ENCODE data around the gene UBTD1.

The UBTD1 gene

DNA sequence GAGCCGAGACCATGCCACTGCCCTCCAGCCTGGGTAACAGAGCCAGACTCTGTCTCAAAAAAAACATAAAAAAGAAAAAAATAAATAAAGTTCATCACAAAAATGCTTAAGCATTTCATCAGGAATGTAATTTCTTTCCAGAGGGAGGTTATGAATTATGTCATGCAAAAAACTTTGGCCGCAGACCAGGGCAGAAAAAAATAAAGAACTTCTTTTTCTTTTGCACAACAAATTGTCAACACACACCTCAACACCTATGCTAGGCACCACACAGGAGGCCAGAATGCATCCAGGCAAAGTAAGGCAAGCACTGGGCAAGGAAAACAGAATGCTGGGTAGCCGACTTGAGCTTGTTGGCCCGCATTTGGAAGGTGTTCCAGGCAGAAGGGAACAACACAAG lies 94.7 kb downstream of the UBTD1 start:
- no peak for DNase-seq (ENCODE audit: extremely low spot score)
- ChIA-PET POLR2A (no interaction called here), CTCF (no interaction called here)
- TF ChIP-seq, protein P1, sequence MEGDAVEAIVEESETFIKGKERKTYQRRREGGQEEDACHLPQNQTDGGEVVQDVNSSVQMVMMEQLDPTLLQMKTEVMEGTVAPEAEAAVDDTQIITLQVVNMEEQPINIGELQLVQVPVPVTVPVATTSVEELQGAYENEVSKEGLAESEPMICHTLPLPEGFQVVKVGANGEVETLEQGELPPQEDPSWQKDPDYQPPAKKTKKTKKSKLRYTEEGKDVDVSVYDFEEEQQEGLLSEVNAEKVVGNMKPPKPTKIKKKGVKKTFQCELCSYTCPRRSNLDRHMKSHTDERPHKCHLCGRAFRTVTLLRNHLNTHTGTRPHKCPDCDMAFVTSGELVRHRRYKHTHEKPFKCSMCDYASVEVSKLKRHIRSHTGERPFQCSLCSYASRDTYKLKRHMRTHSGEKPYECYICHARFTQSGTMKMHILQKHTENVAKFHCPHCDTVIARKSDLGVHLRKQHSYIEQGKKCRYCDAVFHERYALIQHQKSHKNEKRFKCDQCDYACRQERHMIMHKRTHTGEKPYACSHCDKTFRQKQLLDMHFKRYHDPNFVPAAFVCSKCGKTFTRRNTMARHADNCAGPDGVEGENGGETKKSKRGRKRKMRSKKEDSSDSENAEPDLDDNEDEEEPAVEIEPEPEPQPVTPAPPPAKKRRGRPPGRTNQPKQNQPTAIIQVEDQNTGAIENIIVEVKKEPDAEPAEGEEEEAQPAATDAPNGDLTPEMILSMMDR (IDR thresholded peaks at IDR 0.05; ENCODE audit: control extremely low read depth, extremely low read depth, low read depth, missing control alignments), result no peak

DNA sequence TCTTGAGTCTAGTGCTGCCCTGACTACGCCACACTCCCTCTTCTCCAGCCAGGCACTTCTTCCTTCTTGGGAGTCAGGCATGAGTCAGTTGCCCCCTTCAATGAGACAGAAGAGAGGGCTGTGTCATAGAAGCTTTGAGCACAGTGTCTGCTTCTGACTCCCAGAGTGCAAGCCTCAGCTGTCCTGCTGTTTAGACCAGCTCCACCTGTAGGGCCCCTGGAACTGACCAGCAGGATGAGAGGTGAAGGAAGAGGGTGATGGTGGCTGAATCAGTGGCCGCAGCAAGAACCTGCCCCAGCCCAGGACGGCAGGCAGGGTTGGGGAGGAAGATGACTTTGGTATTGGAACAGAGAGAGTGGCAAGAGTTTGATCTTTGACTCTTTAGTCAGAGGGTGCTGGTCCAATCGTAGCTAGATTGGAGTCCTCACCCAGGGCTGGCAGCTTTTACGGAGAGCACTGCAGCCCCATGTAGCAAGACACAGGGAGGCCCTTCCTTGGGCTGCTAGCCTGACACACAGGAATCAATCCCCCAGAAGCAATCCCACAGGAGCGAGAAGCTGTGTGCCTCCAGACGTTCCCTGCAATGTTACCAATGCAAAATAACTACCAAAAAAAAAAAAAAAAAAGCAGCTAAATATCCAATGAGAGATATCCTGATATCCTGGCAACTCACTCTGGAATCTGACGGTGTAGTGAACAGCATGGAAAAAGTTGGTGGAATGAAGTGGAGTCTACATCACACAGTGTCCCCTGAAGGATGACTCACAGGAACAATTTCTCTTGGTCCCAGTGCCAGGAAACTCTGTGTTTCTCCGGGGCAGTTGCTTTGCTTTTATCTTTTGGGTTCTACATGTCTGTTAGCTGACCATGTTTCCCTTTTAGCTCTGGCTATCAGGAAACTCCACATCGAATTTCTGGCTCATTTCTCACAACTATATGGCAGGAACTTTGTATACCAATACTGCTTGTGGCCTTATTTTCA lies 97.7 kb downstream of the UBTD1 start:
- no peak for DNase-seq (ENCODE audit: extremely low spot score)
- POLR2A ChIA-PET, result interaction anchor here (0.6 kb wide), 1 partner anchor 9 kb away, joined by 3 read pairs; no protein-coding TSS in a partner anchor
- TF ChIP-seq, protein P1 (IDR thresholded peaks at IDR 0.05; ENCODE audit: control extremely low read depth, extremely low read depth, low read depth, missing control alignments), result no peak
- CTCF ChIA-PET, result no interaction called here

DNA sequence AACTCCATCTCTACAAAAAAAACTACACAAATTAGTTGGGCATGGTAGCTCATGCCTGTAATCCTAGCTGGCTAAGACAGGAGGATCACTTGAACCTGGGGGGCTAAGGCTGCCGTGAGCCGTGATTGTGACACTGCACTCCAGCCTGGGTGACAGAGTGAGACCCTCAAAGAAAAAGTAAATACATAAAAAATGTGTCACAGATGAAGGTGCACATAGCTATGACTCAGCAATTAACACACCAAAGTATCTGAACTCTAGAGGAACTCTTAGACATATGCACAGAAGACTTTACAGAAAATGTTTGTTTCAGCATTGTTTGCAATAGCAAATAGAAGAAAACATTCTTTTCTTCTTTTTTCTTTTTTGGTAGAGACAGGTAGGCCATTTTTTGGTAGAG lies 99.1 kb downstream of the UBTD1 start:
- DNase-seq (ENCODE audit: extremely low spot score), result no peak
- ChIA-PET POLR2A (no interaction called here), CTCF (interaction anchor here (1.0 to 2.0 kb wide), 4 partner anchors 10 to 64 kb away, joined by 3 to 10 read pairs (median 3); partner anchors contain the start of gene ANKRD2)
- TF ChIP-seq, protein P1 (IDR thresholded peaks at IDR 0.05; ENCODE audit: control extremely low read depth, extremely low read depth, low read depth, missing control alignments), result no peak

DNA sequence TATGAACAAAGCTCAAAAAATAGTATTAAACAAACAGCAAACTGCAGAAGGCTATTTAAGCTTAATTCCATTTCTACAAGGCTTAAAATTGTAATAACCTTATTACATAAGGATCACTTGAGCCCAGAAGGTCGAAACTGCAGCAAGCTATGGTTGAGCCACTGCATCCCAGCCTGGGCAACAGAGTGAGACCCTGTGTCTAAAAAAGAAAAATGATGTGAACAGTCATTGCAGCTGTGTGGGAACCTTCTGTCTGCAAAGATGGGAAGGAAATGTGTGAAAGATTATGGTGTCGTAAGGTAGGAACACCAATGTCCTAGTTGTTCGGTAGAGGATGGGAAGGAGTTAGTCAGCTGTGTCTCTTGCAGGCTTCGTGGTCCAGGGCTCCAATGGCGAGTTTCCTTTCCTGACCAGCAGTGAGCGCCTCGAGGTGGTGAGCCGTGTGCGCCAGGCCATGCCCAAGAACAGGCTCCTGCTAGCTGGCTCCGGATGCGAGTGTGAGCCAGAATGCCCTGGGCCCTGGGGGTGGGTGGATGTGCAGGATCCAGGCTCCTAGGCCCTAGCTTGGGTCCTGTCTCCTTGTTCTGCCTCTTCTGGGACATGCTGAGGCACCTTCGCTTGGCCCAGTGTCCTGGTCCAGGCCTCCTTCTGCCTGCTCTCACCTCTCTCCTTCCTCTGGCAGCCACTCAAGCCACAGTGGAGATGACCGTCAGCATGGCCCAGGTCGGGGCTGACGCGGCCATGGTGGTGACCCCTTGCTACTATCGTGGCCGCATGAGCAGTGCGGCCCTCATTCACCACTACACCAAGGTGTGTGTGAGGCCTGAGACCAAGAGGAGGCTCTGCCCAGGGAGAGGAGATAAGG lies 99.9 kb downstream of the UBTD1 start:
- ChIA-PET CTCF (interaction anchor here (1.0 to 2.0 kb wide), 4 partner anchors 9 to 65 kb away, joined by 3 to 10 read pairs (median 3); partner anchors contain the start of gene ANKRD2), POLR2A (no interaction called here)
- TF ChIP-seq, protein P1 (IDR thresholded peaks at IDR 0.05; ENCODE audit: control extremely low read depth, extremely low read depth, low read depth, missing control alignments), result no peak
- no peak for DNase-seq (ENCODE audit: extremely low spot score)

DNA sequence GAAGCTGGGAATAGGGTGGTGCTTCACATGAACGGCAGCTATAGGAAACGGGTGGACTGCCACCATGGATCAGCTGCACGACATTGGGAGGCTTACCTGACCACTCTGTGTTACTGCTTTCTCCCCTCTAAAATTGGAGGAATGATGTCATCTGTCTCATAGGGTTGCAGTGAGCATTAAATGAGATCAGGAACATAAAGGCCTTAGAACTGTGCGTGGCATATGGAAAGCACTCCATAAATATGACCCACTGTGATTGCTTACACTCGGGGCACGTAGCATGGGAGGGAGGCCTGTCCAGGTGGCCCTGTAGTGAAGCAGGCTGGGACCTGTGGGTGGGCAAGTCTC lies 100.5 kb downstream of the UBTD1 start:
- ChIA-PET CTCF (interaction anchor here (2.0 kb wide), 1 partner anchor 27 kb away, joined by 10 read pairs; the partner anchor contains the start of gene ANKRD2), POLR2A (no interaction called here)
- TF ChIP-seq, protein P1 (IDR thresholded peaks at IDR 0.05; ENCODE audit: control extremely low read depth, extremely low read depth, low read depth, missing control alignments), result no peak
- no peak for DNase-seq (ENCODE audit: extremely low spot score)

DNA sequence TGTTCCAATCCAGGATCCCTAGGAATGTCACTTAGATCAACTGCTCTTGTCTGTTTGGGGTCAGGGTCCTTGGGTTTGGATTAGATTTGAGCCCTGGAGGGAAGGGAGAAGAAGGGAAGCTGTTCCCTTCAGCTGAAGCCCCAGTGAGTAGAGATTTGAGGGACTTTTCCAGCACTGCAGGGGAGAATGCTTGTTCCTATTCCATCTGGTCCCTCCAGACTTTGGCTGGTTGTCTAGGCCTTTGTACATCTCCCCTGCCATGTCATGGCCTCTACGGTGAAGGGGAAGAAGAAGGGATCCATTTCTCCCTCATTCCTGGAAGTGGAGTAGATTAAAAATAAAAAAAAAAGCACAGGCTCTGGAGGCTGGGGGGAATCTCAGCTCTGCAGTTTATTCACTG lies 101.9 kb downstream of the UBTD1 start:
- no peak for DNase-seq (ENCODE audit: extremely low spot score)
- POLR2A ChIA-PET, result no interaction called here
- CTCF ChIA-PET, result interaction anchor here (1.1 kb wide), 1 partner anchor 10 kb away, joined by 4 read pairs; no protein-coding TSS in a partner anchor
- TF ChIP-seq, protein P1 (IDR thresholded peaks at IDR 0.05; ENCODE audit: control extremely low read depth, extremely low read depth, low read depth, missing control alignments), result no peak

Measured in GM10248 (cell line).